Osteoblast (primary cell): ENCODE data around the gene SLC13A3. TPM values are rescaled to one million over a fixed set of nuclear protein-coding genes. Genes with fewer than 3 reads are reported as not detected.

Experiments used
- DNase-seq: peaks from one replicate; pipeline ENCODE4 v3.0.0; 2011; ENCODE audit warnings: low spot score, mixed read lengths; ENCODE audit not compliant: insufficient read length; ENCODE audit errors: missing footprints
- H2AFZ ChIP-seq: 2 replicates; pipeline ENCODE4 v1.6.0; 2011; ENCODE audit warnings: mild to moderate bottlenecking, low read length
- H3K27ac ChIP-seq: 2 replicates; pipeline ENCODE4 v1.5.1; 2011; ENCODE audit warnings: mild to moderate bottlenecking, low read depth, low read length, moderate library complexity
- H3K27me3 ChIP-seq: 2 replicates; pipeline ENCODE4 v1.6.0; 2012; ENCODE audit warnings: mild to moderate bottlenecking, control low read depth, inconsistent platforms, low read length, moderate library complexity; ENCODE audit not compliant: insufficient read depth
- H3K36me3 ChIP-seq: 2 replicates; pipeline ENCODE4 v1.5.1; 2011; ENCODE audit warnings: mild to moderate bottlenecking, low read length, control low read depth, moderate library complexity; ENCODE audit not compliant: insufficient read depth
- H3K4me1 ChIP-seq: 2 replicates; pipeline ENCODE4 v1.5.1; 2011; ENCODE audit warnings: mild to moderate bottlenecking, low read length, control low read depth, moderate library complexity; ENCODE audit not compliant: insufficient read depth
- H3K4me2 ChIP-seq: 2 replicates; pipeline ENCODE4 v1.6.0; 2011; ENCODE audit warnings: mild to moderate bottlenecking, low read length; ENCODE audit not compliant: insufficient read depth
- H3K4me3 ChIP-seq: fragments of 200-600 bp; sonication (generic); 3 replicates; pipeline ENCODE4 v1.5.1; 2012; ENCODE audit warnings: mild to moderate bottlenecking, low read length, inconsistent platforms; ENCODE audit not compliant: insufficient read depth
- H3K79me2 ChIP-seq: 2 replicates; pipeline ENCODE4 v1.6.0; 2012; ENCODE audit warnings: mild to moderate bottlenecking, low read length, control low read depth, inconsistent platforms; ENCODE audit not compliant: insufficient read depth
- H3K9me3 ChIP-seq: 2 replicates; pipeline ENCODE4 v1.5.1; 2011; ENCODE audit warnings: low read depth, low read length, control low read depth
- H4K20me1 ChIP-seq: 2 replicates; pipeline ENCODE4 v1.6.0; 2012; ENCODE audit warnings: mild to moderate bottlenecking, low read length, control low read depth; ENCODE audit not compliant: insufficient read depth
- total RNA-seq: library from RNA; depleted of rRNA; stranded (reverse); fragments of >200 nt; gene quantifications from 2 replicates; pipeline ENCODE4 v1.2.3, GENCODE V29; 2012
- TF ChIP-seq, protein P1 (sequence below): IDR thresholded peaks from 2 replicates; pipeline ENCODE4 v1.5.1; 2011; ENCODE audit warnings: mild to moderate bottlenecking, low read depth, low read length, moderate library complexity; ENCODE audit errors: extremely low read depth

Gene SLC13A3
- total RNA-seq, 1 donor: 1.8 TPM

DNA sequence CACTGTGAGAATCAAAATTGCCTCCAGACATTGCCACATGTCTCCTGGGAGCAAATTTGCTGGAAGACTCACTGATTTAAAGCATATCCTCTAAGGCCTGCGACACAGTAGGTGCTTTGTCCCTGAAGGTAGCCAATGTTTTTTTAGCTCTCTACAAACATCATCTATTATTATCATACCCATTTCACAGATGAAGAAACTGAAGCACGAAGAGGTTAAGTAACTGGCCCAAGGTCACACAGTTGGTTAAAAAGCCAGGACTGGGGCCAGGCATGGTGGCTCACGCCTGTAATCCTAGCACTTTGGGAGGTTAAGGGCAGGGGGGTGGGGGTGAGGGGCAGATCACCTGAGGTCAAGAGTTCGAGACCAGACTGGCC is 12.4 kb downstream of the SLC13A3 start:
- no peaks in the 10 kb centered on the region for H3K79me2 ChIP-seq
- DNase-seq: no peak
- no peaks in the 10 kb centered on the region for H3K4me1 ChIP-seq
- H2AFZ ChIP-seq: no peak overlapping the region
- TF ChIP-seq, protein P1, sequence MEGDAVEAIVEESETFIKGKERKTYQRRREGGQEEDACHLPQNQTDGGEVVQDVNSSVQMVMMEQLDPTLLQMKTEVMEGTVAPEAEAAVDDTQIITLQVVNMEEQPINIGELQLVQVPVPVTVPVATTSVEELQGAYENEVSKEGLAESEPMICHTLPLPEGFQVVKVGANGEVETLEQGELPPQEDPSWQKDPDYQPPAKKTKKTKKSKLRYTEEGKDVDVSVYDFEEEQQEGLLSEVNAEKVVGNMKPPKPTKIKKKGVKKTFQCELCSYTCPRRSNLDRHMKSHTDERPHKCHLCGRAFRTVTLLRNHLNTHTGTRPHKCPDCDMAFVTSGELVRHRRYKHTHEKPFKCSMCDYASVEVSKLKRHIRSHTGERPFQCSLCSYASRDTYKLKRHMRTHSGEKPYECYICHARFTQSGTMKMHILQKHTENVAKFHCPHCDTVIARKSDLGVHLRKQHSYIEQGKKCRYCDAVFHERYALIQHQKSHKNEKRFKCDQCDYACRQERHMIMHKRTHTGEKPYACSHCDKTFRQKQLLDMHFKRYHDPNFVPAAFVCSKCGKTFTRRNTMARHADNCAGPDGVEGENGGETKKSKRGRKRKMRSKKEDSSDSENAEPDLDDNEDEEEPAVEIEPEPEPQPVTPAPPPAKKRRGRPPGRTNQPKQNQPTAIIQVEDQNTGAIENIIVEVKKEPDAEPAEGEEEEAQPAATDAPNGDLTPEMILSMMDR: no peak
- no peak overlapping the region for H3K4me2 ChIP-seq
- no peaks in the 10 kb centered on the region for H3K9me3 ChIP-seq
- H3K27me3 ChIP-seq: no peaks in the 10 kb centered on the region
- H3K36me3 ChIP-seq: no peaks in the 10 kb centered on the region
- H3K4me3 ChIP-seq: no peak overlapping the region
- H4K20me1 ChIP-seq: no peaks in the 10 kb centered on the region
- H3K27ac ChIP-seq: no peak overlapping the region

DNA sequence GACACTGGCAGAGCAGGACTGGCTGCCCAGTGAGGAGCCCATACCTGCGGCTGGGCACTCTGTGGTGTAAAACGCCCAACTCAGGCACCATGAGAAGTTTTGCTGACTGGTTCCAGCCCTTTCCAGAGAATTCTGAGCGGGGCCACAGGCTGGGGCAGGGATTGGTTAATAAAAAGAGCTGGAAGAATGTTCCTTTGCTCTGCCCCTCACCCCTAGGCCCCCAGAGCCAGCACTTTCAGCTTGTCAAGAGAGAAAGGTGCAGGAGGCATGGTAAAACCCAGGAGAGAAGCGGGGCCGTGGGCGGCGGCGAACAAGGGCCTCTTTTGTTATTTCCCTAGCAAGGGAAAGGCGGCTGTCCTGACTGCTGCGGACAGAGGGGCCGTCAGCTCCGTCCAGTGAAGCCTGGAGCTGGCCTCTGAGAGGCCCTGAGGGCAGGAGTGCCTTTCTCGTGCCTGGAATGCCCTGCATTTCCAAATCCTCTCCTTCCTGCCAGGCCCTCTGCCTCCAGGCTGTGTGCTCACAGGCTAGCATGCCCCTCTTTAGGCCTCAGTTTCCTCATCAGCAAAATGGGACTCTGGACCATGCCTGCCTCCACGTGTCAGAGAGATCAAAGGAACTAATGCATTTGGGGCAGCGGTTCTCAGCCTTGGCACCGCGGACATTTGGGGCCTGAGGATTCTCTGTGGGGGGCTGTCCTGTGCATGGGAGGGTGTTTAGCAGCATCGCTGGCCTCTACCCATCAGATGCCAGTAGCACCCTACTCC is 12.9 kb downstream of the SLC13A3 start:
- Histone ChIP-seq H3K27ac (no peak overlapping the region), H2AFZ (no peak overlapping the region), H3K4me2 (no peak overlapping the region), H3K27me3 (no peaks in the 10 kb centered on the region), H3K4me3 (no peak overlapping the region), H3K9me3 (no peaks in the 10 kb centered on the region), H4K20me1 (no peaks in the 10 kb centered on the region), H3K4me1 (no peaks in the 10 kb centered on the region), H3K79me2 (no peaks in the 10 kb centered on the region), H3K36me3 (no peaks in the 10 kb centered on the region)
- TF ChIP-seq, protein P1: no peak
- no peak for DNase-seq

DNA sequence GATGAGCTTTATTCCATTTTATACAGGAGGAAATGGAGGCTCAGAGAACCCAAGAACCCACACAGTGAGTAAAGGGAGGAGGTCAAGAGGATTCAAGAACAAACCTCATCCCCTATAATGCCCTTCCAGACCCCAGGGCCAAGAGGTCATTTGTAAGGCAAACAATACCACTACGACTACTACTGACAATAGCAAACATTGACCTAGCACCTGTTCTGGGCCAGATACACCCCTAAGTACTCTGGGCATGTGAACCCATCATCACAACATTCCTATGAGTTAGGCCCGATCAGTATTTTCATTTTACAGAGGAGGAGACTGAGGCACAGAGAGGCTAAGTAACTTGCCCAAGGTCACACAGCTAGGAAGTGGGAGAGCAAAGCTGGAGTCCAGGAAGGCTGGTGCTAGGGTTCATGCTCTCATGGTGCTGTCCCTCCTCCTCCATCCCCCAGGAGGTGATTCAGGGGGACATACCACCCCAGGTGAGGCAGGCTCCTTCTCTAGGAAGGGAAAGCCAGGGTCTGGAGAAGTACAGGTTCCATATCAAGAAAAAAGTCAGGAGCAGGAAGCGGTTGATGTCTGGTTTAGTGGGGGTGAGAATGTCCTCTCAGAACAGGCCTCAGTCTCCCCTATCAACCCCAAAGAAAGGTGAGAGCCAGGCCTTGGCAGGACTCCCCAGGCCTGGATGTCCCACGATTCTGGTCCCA is 13.7 kb downstream of the SLC13A3 start:
- DNase-seq: no peak
- Histone ChIP-seq H3K27me3 (no peaks in the 10 kb centered on the region), H4K20me1 (no peaks in the 10 kb centered on the region), H3K4me1 (no peaks in the 10 kb centered on the region), H3K9me3 (no peaks in the 10 kb centered on the region), H3K27ac (no peak overlapping the region), H3K36me3 (no peaks in the 10 kb centered on the region), H3K4me3 (no peak overlapping the region), H3K4me2 (no peak overlapping the region), H3K79me2 (no peaks in the 10 kb centered on the region), H2AFZ (no peak overlapping the region)
- TF ChIP-seq, protein P1: no peak

DNA sequence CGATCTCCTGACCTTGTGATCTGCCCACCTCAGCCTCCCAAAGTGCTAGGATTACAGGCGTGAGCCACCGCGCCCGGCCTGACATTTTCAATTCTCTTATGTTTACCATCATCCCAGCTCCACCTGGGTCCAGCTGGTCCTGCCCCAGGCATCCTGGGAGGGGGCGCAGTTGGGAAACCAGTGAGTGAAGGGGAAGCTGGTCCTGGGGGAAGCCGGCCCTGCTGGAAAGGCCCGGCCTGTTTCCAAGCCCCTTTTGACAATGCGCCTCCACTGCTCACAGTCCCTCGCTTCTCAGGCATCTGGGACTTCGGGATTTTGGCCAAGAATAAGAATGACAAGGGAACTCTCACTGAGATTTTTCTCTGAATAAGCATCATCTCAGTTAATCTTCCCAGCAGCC is 14.2 kb downstream of the SLC13A3 start:
- TF ChIP-seq, protein P1: no peak

More for the DNA sequence above, 14.2 kb downstream of the SLC13A3 start:
- H4K20me1 ChIP-seq: no peaks in the 10 kb centered on the region
- no peaks in the 10 kb centered on the region for H3K79me2 ChIP-seq
- H2AFZ ChIP-seq: no peak overlapping the region
- no peak overlapping the region for H3K4me3 ChIP-seq
- no peak for DNase-seq
- H3K36me3 ChIP-seq: no peaks in the 10 kb centered on the region
- no peak overlapping the region for H3K4me2 ChIP-seq
- H3K9me3 ChIP-seq: no peaks in the 10 kb centered on the region
- no peaks in the 10 kb centered on the region for H3K27me3 ChIP-seq
- no peaks in the 10 kb centered on the region for H3K4me1 ChIP-seq
- no peak overlapping the region for H3K27ac ChIP-seq
